Epithelial cell of prostate (primary cell): Measurements from ENCODE around the gene TMTC1.

Experiments
- DNase-seq: peaks from one replicate; pipeline ENCODE4 v3.0.0-alpha.2; 2011; ENCODE audit warnings: low read depth, low spot score
- H3K27ac ChIP-seq: fragments of 450-650 bp; 2 replicates; pipeline ENCODE4 v1.5.1; 2017; ENCODE audit warnings: mild to moderate bottlenecking

TMTC1 gene

GRCh38 chr12:29682088-29682487, 101.7 kb downstream of the TMTC1 start:
- DNase-seq, result no peak

DNA sequence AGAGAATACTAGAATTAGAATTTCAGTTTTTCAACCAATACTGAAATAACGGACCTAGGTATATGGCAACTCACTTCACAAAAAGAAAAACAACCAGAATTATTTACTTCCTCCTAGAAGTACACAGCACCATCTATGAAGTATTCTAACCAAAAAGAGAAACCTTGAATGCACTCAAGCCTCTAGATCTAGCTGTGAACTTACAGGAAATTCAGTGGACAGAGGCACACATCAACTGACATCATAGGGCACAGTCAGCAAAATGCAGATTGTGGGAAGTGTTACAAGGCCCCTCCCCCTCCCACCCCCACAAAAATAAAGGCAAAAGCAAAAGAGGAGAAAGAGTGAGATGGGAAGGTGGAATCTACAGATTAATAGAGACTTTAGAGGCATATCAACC, 102.4 kb downstream of the TMTC1 start:
- no peak for DNase-seq
- H3K27ac ChIP-seq, result no peak overlapping the region

More at GRCh38 chr12:29682088-29682487, 101.7 kb downstream of the TMTC1 start:
- no peak overlapping the region for H3K27ac ChIP-seq

DNA sequence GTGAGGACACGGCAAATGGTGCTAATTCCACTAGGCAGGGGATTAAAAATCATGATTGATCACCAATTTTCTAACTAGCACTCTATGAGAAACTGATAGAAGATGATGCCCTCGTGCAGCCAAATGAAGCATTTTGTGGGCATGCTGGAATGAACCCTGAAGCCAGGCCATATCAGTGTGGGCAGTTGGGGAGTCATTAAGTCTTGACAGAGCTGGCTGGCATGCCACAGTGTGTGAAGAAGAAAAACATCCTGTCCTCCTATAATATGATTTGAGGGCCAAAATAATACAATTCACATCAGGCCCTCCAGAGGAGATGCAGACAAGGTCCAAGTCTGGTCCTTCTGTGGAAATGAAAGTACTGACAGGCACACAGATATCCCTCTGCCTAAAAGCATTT, 107.1 kb downstream of the TMTC1 start:
- no peak for DNase-seq
- no peak overlapping the region for H3K27ac ChIP-seq

- DNase-seq, result no peak
- no peak overlapping the region for H3K27ac ChIP-seq
These were observed 109.3 kb downstream of the TMTC1 start for GRCh38 chr12:29674463-29674862.

DNA sequence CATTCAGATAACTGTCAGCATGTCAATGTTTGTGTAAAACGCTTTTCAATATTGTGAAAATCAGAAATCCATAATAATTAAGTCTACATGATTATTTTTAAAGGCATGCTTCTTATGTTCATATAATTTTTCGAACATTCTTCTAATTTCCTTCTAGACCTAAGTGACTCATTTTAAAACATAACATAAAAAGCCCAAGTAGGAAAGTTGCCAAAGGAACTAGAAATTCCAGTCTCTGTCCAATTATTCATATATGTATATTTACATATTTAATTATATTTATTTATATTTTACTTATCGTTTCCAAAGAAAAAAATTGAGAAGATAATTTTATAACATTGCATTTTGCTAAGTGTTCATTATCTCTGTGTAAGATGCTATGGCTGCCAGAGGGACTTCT, 110.4 kb downstream of the TMTC1 start:
- DNase-seq, result no peak
- no peak overlapping the region for H3K27ac ChIP-seq

DNA sequence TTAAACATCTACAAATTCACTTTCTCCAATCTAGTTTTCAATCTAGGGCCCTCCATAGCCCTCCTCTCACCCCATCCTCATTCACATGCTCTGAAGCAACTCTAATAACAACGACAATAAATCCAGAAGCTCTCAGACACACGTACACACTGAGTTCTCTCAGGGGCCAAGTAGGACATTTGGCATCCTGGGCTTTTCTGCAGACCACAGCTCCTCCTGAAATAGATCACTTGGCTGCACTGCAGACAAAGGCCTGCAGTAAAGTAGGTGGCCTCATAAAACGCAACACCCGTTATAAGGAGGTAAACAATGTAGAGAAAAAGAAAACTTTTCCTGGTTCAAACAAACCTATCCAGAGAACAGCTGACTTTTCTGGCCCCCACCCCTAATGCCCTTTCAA, 111.2 kb downstream of the TMTC1 start:
- DNase-seq, result no peak
- H3K27ac ChIP-seq, result no peak overlapping the region

- no peak overlapping the region for H3K27ac ChIP-seq
- no peak for DNase-seq
These were observed 112.0 kb downstream of the TMTC1 start for GRCh38 chr12:29671742-29672141.

GRCh38 chr12:29667011-29667410, 116.7 kb downstream of the TMTC1 start:
- DNase-seq, result no peak
- H3K27ac ChIP-seq, result no peak overlapping the region

DNA sequence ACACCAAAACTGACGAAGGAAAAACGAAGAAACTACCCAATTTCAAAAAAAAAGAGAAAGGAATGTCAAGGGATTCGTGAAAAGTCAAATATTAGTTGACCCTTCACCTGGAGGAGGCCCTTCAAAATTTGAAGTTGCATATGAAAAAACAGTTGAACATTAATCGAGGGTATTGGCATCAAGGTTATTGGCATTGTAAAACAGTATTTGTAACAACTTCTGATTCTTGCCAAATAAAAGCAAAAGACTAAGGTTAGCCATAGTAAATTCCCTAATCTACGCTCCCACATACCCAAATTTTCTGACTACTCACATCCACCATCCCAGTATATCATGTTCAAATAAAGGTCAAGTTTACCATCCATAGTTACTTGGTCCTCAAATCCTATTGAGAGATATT, 118.6 kb downstream of the TMTC1 start:
- no peak for DNase-seq
- no peak overlapping the region for H3K27ac ChIP-seq

DNA sequence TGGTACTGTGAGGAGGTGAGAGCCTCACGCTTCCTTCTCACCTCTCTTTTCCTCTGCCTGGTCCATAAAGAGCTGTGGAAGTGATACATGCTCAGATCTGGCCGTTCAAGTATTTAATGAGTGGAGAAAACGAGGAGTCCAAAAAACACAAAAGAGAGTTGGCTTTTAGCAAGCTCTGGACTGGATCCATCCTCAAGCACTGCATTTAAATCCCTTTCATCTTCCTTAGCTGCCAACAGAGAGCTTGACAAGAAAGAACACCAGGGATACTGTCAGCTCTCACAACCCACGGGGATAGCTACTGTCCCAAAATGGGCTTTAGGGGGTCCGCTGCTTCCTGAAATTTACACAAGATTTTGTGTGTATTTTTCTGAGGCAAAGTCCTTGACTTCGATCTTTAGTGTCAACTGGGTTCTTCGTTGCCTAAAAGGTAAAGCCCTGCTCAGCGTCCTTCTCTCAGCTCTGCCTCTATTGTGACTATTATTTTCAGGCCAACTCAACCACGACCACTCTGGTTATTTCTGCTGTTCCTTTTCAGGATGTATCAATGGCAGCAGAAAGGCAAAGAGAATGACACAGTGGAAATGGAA, 120.9 kb downstream of the TMTC1 start:
- DNase-seq, result no peak
- H3K27ac ChIP-seq, result no peak overlapping the region

- no peak overlapping the region for H3K27ac ChIP-seq
- DNase-seq, result no peak
These were observed 122.9 kb downstream of the TMTC1 start for GRCh38 chr12:29660847-29661246.

- DNase-seq, result no peak
- no peak overlapping the region for H3K27ac ChIP-seq
These were observed 126.8 kb downstream of the TMTC1 start for GRCh38 chr12:29656762-29657538.

- no peak for DNase-seq
- H3K27ac ChIP-seq, result no peak overlapping the region
These were observed 127.9 kb downstream of the TMTC1 start for GRCh38 chr12:29655861-29656260.

- no peak overlapping the region for H3K27ac ChIP-seq
- DNase-seq, result no peak
These were observed 130.5 kb downstream of the TMTC1 start for GRCh38 chr12:29653286-29653685.

- DNase-seq, result no peak
- H3K27ac ChIP-seq, result no peak overlapping the region
These were observed 133.4 kb downstream of the TMTC1 start for GRCh38 chr12:29650371-29650770.

DNA sequence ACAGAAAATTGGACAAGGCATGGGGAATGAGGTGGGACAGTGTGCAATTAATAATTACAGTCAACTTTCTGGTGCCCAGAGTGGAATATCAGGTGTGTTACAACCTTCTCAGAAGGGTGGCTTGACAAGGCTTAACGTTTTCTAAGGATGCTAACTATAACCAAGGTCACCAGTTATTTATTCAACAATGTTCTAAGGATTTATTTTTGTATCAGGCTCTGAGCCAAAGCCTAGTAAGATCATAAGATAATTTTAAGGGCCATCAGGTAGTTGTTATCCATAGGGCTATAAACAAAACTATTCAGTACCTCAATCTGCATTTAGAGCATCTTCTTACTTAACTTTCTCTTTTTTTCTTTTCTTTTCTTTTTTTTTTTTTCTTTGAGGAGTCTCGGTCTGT, 134.0 kb downstream of the TMTC1 start:
- H3K27ac ChIP-seq, result no peak overlapping the region
- DNase-seq, result no peak

- no peak overlapping the region for H3K27ac ChIP-seq
- no peak for DNase-seq
These were observed 139.1 kb downstream of the TMTC1 start for GRCh38 chr12:29644536-29645162.

GRCh38 chr12:29640589-29641345, 143.0 kb downstream of the TMTC1 start:
- no peak for DNase-seq

GRCh38 chr12:29639893-29640495, 143.7 kb downstream of the TMTC1 start:
- H3K27ac ChIP-seq, result no peak overlapping the region

More at GRCh38 chr12:29640589-29641345, 143.0 kb downstream of the TMTC1 start:
- H3K27ac ChIP-seq, result no peak overlapping the region

GRCh38 chr12:29638528-29638927, 145.2 kb downstream of the TMTC1 start:
- no peak for DNase-seq
- H3K27ac ChIP-seq, result no peak overlapping the region

More at GRCh38 chr12:29639893-29640495, 143.7 kb downstream of the TMTC1 start:
- no peak for DNase-seq
